ENCODE measurements around the gene MDFI.

The MDFI gene

DNA sequence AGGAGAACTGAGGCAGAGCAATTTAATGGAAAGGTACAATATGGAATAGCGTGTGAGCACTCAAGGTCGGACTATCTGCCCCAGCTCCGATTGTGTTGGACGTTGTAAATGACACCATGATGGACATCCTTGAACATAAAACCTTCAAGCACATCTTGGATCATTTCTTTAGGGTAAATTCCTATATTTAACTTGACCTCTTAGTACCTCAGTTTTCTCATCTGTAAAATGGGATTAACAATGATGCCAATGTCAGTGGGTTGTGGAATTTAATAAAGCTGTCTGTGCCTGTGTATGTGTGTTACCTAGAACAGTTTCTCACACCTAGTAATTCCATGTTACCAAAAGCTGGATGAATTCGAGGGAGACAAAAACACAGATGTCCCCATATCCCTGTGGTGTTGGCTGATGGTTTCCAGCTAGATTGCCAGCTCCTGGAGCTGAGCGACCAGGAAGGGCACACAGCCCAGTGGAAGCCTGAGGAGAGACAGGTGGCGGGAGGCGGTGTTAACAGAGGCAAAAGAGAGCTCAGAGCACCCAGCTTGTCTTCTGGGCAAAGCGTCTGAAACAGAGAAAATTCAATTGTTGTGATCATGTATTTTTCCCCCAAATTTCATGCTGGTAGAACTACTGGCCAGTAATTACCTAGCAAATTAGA, 32.6 kb downstream of the MDFI start:
- Histone ChIP-seq H3K4me3 (ENCODE audit: control insufficient read depth in 1 of 7, extremely low read depth in 1 of 7, insufficient read depth in 4 of 7, low read depth in 2 of 7, low read length in 6 of 7) (no peak overlapping the region), H3K27ac (ENCODE audit: insufficient read depth in 1 of 2, low read depth in 1 of 2, low read length in 2 of 2, poor library complexity in 1 of 2, severe bottlenecking in 2 of 2) (no peak overlapping the region), H3K9me3 (ENCODE audit: control extremely low read depth in 1 of 5, control insufficient read depth in 4 of 5, insufficient read depth in 2 of 5, low read depth in 1 of 5, low read length in 4 of 5) (peaks cover 0 to 3% (median 0%) of the 10 kb centered on the region in 5 experiments), H3K36me3 (ENCODE audit: control insufficient read depth in 4 of 4, insufficient read depth in 4 of 4, low read length in 3 of 4) (no peaks in the 10 kb centered on the region), H3K4me1 (ENCODE audit: control extremely low read depth in 1 of 4, control insufficient read depth in 4 of 4, insufficient read depth in 4 of 4, low read length in 3 of 4) (no peaks in the 10 kb centered on the region), H3K27me3 (replicated peaks in 2 of 5; ENCODE audit: control insufficient read depth in 4 of 5, insufficient read depth in 5 of 5, low read length in 4 of 5) (peaks cover 0 to 4% (median 0%) of the 10 kb centered on the region in 5 experiments)
- no peak for DNase-seq
- POLR2A ChIA-PET: interaction anchor here (0.5 kb wide), 1 partner anchor 131 kb away, joined by 3 read pairs; no protein-coding TSS in a partner anchor
- CTCF ChIA-PET: interaction anchor here (1.0 to 1.4 kb wide), 2 partner anchors 11 to 12 kb away, joined by 3 read pairs; no protein-coding TSS in a partner anchor
- WGBS (ENCODE audit: insufficient coverage): 100% methylated on average over 7 of the region's 9 CpGs

DNA sequence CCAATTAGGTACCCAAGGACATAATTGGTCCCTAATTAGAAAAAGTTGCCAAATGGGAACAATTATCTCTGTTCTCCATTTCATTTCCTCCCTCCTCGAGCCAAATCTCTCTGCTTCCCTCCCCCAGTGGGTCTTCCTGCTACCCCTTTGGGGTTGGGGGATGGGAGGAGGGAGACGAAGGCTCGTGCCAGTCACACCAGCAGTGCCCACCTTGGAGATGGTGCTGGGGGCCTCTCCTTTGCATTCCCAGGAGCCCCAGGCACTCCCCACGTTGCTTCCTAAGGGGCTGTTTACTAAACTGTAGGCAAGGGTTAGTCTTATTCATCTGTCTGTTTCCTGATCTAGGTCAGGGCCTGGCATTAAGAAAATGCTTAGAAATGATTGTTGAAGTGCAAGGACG, 33.1 kb downstream of the MDFI start:
- 54% methylated on average over 4 of the region's 5 CpGs for WGBS (ENCODE audit: insufficient coverage)
- CTCF ChIA-PET: interaction anchor here (1.0 to 1.4 kb wide), 2 partner anchors 11 to 12 kb away, joined by 3 read pairs; no protein-coding TSS in a partner anchor

DNA sequence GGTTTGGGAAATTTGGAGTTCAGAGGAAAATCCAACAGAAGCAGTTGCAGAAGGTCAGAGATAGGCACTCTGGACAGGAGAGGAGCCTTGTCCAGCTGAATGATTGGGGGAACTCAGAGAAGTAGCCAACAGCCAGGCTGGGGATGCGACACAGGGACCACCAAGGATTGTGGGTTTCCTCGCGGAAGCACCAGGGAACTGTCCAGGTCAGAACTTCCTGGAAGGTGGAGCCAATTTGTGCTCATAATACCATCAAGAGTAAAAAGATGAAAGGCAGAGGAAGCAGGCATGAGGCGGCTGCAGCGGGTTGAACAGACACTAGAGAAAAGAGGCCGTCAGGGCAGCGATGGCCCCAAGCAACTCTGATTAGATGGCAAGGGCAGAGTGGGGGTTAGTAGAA, 33.7 kb downstream of the MDFI start:
- H3K9me3 ChIP-seq (ENCODE audit: control extremely low read depth in 1 of 5, control insufficient read depth in 4 of 5, insufficient read depth in 2 of 5, low read depth in 1 of 5, low read length in 4 of 5): peaks cover 0 to 3% (median 0%) of the 10 kb centered on the region in 5 experiments
- peaks cover 0 to 5% (median 0%) of the 10 kb centered on the region in 4 experiments for H3K4me1 ChIP-seq (ENCODE audit: control extremely low read depth in 1 of 4, control insufficient read depth in 4 of 4, insufficient read depth in 4 of 4, low read length in 3 of 4)
- no peak overlapping the region for H3K4me3 ChIP-seq (ENCODE audit: control insufficient read depth in 1 of 7, extremely low read depth in 1 of 7, insufficient read depth in 4 of 7, low read depth in 2 of 7, low read length in 6 of 7)
- POLR2A ChIA-PET: no interaction called here
- CTCF ChIA-PET: no interaction called here
- H3K27ac ChIP-seq (ENCODE audit: insufficient read depth in 1 of 2, low read depth in 1 of 2, low read length in 2 of 2, poor library complexity in 1 of 2, severe bottlenecking in 2 of 2): no peak overlapping the region
- H3K36me3 ChIP-seq (ENCODE audit: control insufficient read depth in 4 of 4, insufficient read depth in 4 of 4, low read length in 3 of 4): no peaks in the 10 kb centered on the region
- WGBS (ENCODE audit: insufficient coverage): 86% methylated on average over 7 of the region's 7 CpGs
- peaks cover 0 to 4% (median 0%) of the 10 kb centered on the region in 5 experiments for H3K27me3 ChIP-seq (replicated peaks in 2 of 5; ENCODE audit: control insufficient read depth in 4 of 5, insufficient read depth in 5 of 5, low read length in 4 of 5)
- DNase-seq: no peak

More for the DNA sequence above, 33.1 kb downstream of the MDFI start:
- Histone ChIP-seq H3K36me3 (ENCODE audit: control insufficient read depth in 4 of 4, insufficient read depth in 4 of 4, low read length in 3 of 4) (no peaks in the 10 kb centered on the region), H3K4me1 (ENCODE audit: control extremely low read depth in 1 of 4, control insufficient read depth in 4 of 4, insufficient read depth in 4 of 4, low read length in 3 of 4) (peaks cover 0 to under 1% (median 0%) of the 10 kb centered on the region in 4 experiments), H3K27me3 (replicated peaks in 2 of 5; ENCODE audit: control insufficient read depth in 4 of 5, insufficient read depth in 5 of 5, low read length in 4 of 5) (peaks cover 0 to 4% (median 0%) of the 10 kb centered on the region in 5 experiments), H3K4me3 (ENCODE audit: control insufficient read depth in 1 of 7, extremely low read depth in 1 of 7, insufficient read depth in 4 of 7, low read depth in 2 of 7, low read length in 6 of 7) (no peak overlapping the region), H3K9me3 (ENCODE audit: control extremely low read depth in 1 of 5, control insufficient read depth in 4 of 5, insufficient read depth in 2 of 5, low read depth in 1 of 5, low read length in 4 of 5) (peaks cover 0 to 3% (median 0%) of the 10 kb centered on the region in 5 experiments), H3K27ac (ENCODE audit: insufficient read depth in 1 of 2, low read depth in 1 of 2, low read length in 2 of 2, poor library complexity in 1 of 2, severe bottlenecking in 2 of 2) (no peak overlapping the region)
- DNase-seq: no peak
- POLR2A ChIA-PET: no interaction called here

DNA sequence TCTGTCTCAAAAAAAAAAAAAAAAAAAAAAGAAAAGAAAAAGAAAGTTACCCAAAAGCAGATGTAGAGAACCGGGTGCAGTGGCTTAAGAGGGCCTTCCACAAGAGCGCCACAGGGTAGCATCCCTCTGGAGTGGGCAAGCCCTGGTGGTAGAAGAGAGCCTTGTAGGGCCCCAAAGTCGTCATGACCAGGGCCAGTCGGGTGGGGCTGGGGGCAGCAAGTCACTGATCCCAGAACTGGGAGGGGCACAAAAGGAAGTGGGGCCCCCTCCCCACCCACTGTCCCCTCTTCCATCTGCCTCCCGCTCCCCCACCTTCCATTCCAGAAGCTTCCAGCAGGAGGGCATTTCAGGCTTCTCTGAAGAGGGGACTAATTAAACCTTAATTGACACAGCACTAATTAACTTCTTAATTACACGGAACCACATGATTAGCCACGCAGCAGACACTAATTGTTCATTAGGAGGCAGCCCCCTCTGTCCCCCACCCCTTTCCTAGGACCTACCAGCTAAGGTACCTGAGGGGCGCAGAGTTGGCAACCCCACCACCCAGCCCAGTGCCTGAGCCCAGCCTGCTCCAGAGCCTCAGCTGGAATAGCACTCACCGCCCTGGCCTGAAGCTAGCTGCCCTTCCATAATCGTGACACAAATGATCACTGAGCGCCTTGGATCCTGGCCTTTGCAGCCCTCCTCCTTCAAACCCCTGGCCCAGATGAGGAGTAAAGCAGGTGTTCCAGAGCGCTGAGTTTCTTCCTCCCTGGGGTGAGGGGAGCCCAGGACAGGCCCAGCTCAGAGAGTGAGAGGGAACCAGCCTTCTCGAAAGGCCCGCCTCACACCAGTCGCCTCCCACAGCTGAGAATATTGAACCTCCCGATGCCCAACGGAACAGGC, 34.8 kb downstream of the MDFI start:
- CTCF ChIA-PET: interaction anchor here (1.2 to 1.3 kb wide), 2 partner anchors 71 to 305 kb away, joined by 4 to 6 read pairs; no protein-coding TSS in a partner anchor
- Histone ChIP-seq H3K4me3 (ENCODE audit: control insufficient read depth in 1 of 7, extremely low read depth in 1 of 7, insufficient read depth in 4 of 7, low read depth in 2 of 7, low read length in 6 of 7) (no peak overlapping the region), H3K4me1 (ENCODE audit: control extremely low read depth in 1 of 4, control insufficient read depth in 4 of 4, insufficient read depth in 4 of 4, low read length in 3 of 4) (peaks cover 0 to 5% (median 0%) of the 10 kb centered on the region in 4 experiments), H3K9me3 (ENCODE audit: control extremely low read depth in 1 of 5, control insufficient read depth in 4 of 5, insufficient read depth in 2 of 5, low read depth in 1 of 5, low read length in 4 of 5) (peaks cover 0 to 3% (median 0%) of the 10 kb centered on the region in 5 experiments), H3K27ac (ENCODE audit: insufficient read depth in 1 of 2, low read depth in 1 of 2, low read length in 2 of 2, poor library complexity in 1 of 2, severe bottlenecking in 2 of 2) (no peak overlapping the region), H3K27me3 (replicated peaks in 2 of 5; ENCODE audit: control insufficient read depth in 4 of 5, insufficient read depth in 5 of 5, low read length in 4 of 5) (peaks cover 0 to 4% (median 0%) of the 10 kb centered on the region in 5 experiments), H3K36me3 (ENCODE audit: control insufficient read depth in 4 of 4, insufficient read depth in 4 of 4, low read length in 3 of 4) (no peaks in the 10 kb centered on the region)
- WGBS (ENCODE audit: insufficient coverage): 97% methylated on average over 15 of the region's 17 CpGs
- no peak for DNase-seq
- POLR2A ChIA-PET: no interaction called here

GRCh38 chr6:41673704-41674000, 35.4 kb downstream of the MDFI start:
- Histone ChIP-seq H3K4me3 (ENCODE audit: control insufficient read depth in 1 of 7, extremely low read depth in 1 of 7, insufficient read depth in 4 of 7, low read depth in 2 of 7, low read length in 6 of 7) (no peak overlapping the region), H3K36me3 (ENCODE audit: control insufficient read depth in 4 of 4, insufficient read depth in 4 of 4, low read length in 3 of 4) (no peaks in the 10 kb centered on the region), H3K4me1 (ENCODE audit: control extremely low read depth in 1 of 4, control insufficient read depth in 4 of 4, insufficient read depth in 4 of 4, low read length in 3 of 4) (peaks cover 0 to 5% (median 0%) of the 10 kb centered on the region in 4 experiments), H3K27me3 (replicated peaks in 2 of 5; ENCODE audit: control insufficient read depth in 4 of 5, insufficient read depth in 5 of 5, low read length in 4 of 5) (peaks cover 0 to 4% (median 0%) of the 10 kb centered on the region in 5 experiments), H3K27ac (ENCODE audit: insufficient read depth in 1 of 2, low read depth in 1 of 2, low read length in 2 of 2, poor library complexity in 1 of 2, severe bottlenecking in 2 of 2) (no peak overlapping the region), H3K9me3 (ENCODE audit: control extremely low read depth in 1 of 5, control insufficient read depth in 4 of 5, insufficient read depth in 2 of 5, low read depth in 1 of 5, low read length in 4 of 5) (peaks cover 0 to 3% (median 0%) of the 10 kb centered on the region in 5 experiments)
- DNase-seq: no peak
- ChIA-PET CTCF (interaction anchor here (1.2 to 1.3 kb wide), 2 partner anchors 71 to 305 kb away, joined by 4 to 6 read pairs; no protein-coding TSS in a partner anchor), POLR2A (no interaction called here)
- 95% methylated on average over 4 of the region's 5 CpGs for WGBS (ENCODE audit: insufficient coverage)

DNA sequence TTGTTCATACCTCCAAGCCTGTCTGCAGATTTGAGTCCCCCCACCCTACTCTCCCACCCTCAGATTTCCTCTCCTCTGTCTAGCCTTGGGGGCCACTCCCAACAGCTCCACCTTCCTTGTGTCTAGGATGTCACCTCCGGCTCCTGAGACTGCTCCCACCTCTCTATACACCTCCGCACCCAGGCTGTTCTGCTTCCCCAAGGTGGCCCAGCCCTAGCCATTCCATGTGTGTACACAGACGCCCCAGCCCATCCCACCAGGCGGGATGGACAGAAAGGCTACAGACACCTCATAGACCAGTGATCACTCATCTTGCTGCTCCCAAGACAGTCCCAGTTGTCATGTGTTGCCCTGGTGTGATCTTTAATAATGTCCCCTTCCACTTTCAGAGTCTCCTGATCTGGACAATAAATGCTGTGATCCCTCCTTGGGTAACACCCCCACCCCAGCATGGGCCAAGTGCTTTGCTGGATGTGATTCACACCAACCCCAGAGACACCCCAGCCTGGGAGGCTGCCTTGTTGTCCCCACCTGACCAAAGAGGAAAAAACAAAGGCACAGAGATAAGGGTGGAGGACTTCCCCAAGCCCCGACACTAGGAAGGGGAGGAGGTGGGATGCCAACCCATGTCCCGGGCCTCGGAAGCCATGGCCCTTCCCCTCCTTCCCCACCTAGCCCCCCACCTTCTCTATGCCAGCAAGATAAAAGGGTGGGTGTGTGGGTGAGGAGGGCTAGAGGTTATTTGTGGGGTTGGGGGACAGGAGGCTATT, 36.1 kb downstream of the MDFI start:
- ChIA-PET CTCF (interaction anchor here (1.1 to 1.5 kb wide), 4 partner anchors 9 to 306 kb away, joined by 3 to 6 read pairs (median 4); no protein-coding TSS in a partner anchor), POLR2A (no interaction called here)
- H3K36me3 ChIP-seq (ENCODE audit: control insufficient read depth in 4 of 4, insufficient read depth in 4 of 4, low read length in 3 of 4): no peaks in the 10 kb centered on the region
- H3K27ac ChIP-seq (ENCODE audit: insufficient read depth in 1 of 2, low read depth in 1 of 2, low read length in 2 of 2, poor library complexity in 1 of 2, severe bottlenecking in 2 of 2): no peak overlapping the region
- 98% methylated on average over 4 of the region's 7 CpGs for WGBS (ENCODE audit: insufficient coverage)
- peaks cover 0 to 4% (median 0%) of the 10 kb centered on the region in 5 experiments for H3K27me3 ChIP-seq (replicated peaks in 2 of 5; ENCODE audit: control insufficient read depth in 4 of 5, insufficient read depth in 5 of 5, low read length in 4 of 5)
- peaks cover 0 to 5% (median 0%) of the 10 kb centered on the region in 4 experiments for H3K4me1 ChIP-seq (ENCODE audit: control extremely low read depth in 1 of 4, control insufficient read depth in 4 of 4, insufficient read depth in 4 of 4, low read length in 3 of 4)
- no peak for DNase-seq
- no peak overlapping the region for H3K4me3 ChIP-seq (ENCODE audit: control insufficient read depth in 1 of 7, extremely low read depth in 1 of 7, insufficient read depth in 4 of 7, low read depth in 2 of 7, low read length in 6 of 7)
- H3K9me3 ChIP-seq (ENCODE audit: control extremely low read depth in 1 of 5, control insufficient read depth in 4 of 5, insufficient read depth in 2 of 5, low read depth in 1 of 5, low read length in 4 of 5): no peaks in the 10 kb centered on the region

Data from common myeloid progenitor, CD34-positive (primary cell).